Midbrain (tissue), 1 donor: ENCODE data around the gene P4HA1.
"Not testable (repeated sequence)": the region's sequence is repeated elsewhere in the genome, so short reads cannot be mapped to it uniquely, and the experiment has no call there.

Experiments
- DNase-seq: peaks from one replicate; lab custom pipeline; 2025; lab: John Stamatoyannopoulos, UW

P4HA1 gene

GRCh38 chr10:73043319-73043718 is 53.3 kb downstream of the P4HA1 start:
- DNase-seq, result no peak

GRCh38 chr10:73042130-73042529 is 54.5 kb downstream of the P4HA1 start:
- DNase-seq, result no peak

- DNase-seq, result no peak
Measured at GRCh38 chr10:73039635-73040034, 57.0 kb downstream of the P4HA1 start.

GRCh38 chr10:73036285-73036684 is 60.4 kb downstream of the P4HA1 start:
- not testable (repeated sequence) for DNase-seq

GRCh38 chr10:73032536-73032935 is 64.1 kb downstream of the P4HA1 start:
- no peak for DNase-seq

GRCh38 chr10:73026623-73027022 is 70.0 kb downstream of the P4HA1 start:
- DNase-seq, result not testable (repeated sequence)

GRCh38 chr10:73023455-73024070 is 73.1 kb downstream of the P4HA1 start:
- not testable (repeated sequence) for DNase-seq

GRCh38 chr10:73022961-73023360 is 73.7 kb downstream of the P4HA1 start:
- DNase-seq, result not testable (repeated sequence)

GRCh38 chr10:73021538-73022164 is 75.0 kb downstream of the P4HA1 start:
- not testable (repeated sequence) for DNase-seq

- no peak for DNase-seq
Measured at GRCh38 chr10:73021050-73021449, 75.6 kb downstream of the P4HA1 start.

GRCh38 chr10:73019100-73019499 is 77.6 kb downstream of the P4HA1 start:
- DNase-seq, result no peak

- no peak for DNase-seq
Measured at GRCh38 chr10:73018632-73019031, 78.0 kb downstream of the P4HA1 start.

- DNase-seq, result no peak
Measured at GRCh38 chr10:73017955-73018480, 78.6 kb downstream of the P4HA1 start.

- no peak for DNase-seq
Measured at GRCh38 chr10:73015779-73016178, 80.9 kb downstream of the P4HA1 start.

- no peak for DNase-seq
Measured at GRCh38 chr10:73003822-73004221, 92.8 kb downstream of the P4HA1 start.

GRCh38 chr10:73000973-73001372 is 95.7 kb downstream of the P4HA1 start:
- no peak for DNase-seq

- DNase-seq, result no peak
Measured at GRCh38 chr10:72997099-72997498, 99.6 kb downstream of the P4HA1 start.

GRCh38 chr10:72995459-72995858 is 101.2 kb downstream of the P4HA1 start:
- not testable (repeated sequence) for DNase-seq

GRCh38 chr10:72989771-72990170 is 106.9 kb downstream of the P4HA1 start:
- not testable (repeated sequence) for DNase-seq

GRCh38 chr10:72984618-72985017 is 112.0 kb downstream of the P4HA1 start:
- DNase-seq, result not testable (repeated sequence)

GRCh38 chr10:72981882-72982529 is 114.7 kb downstream of the P4HA1 start:
- no peak for DNase-seq

- no peak for DNase-seq
Measured at GRCh38 chr10:72981028-72981881, 115.4 kb downstream of the P4HA1 start.
